Astrocyte (in vitro differentiated cells and primary cell): Measurements from ENCODE around the gene SUSD5.

Experiments used
- CTCF ChIP-seq: IDR thresholded peaks from 2 replicates; pipeline ENCODE4 v1.5.1; 2011; ENCODE audit warnings: low read depth, mild to moderate bottlenecking, inconsistent platforms, low read length, moderate library complexity; ENCODE audit not compliant: insufficient read depth
- EZH2 ChIP-seq: IDR thresholded peaks from 2 replicates; pipeline ENCODE4 v1.6.1; 2012; ENCODE audit warnings: mild to moderate bottlenecking, low read length, inconsistent platforms; ENCODE audit not compliant: insufficient read depth

- no peak for TF ChIP-seq CTCF
- no peak for TF ChIP-seq EZH2
These were observed 22.1 kb downstream of the SUSD5 start for GRCh38 chr3:33196538-33196937.
